Tibial nerve (tissue), 4 donors: Measurements from ENCODE around the gene GPR3.

Source experiments
- EP300 ChIP-seq, 2 donors: sonication (generic); formaldehyde crosslinking; IDR thresholded peaks; one replicate each; pipeline ENCODE4 v1.6.1; 2017; ENCODE audit warnings: antibody characterized with exemption in 2 of 2, mild to moderate bottlenecking in 1 of 2
- POLR2A ChIP-seq, 2 donors: fragments of 450-650 bp; IDR thresholded peaks; one replicate each; pipeline ENCODE4 v1.6.1; 2017; ENCODE audit warnings: antibody characterized with exemption in 2 of 2, mild to moderate bottlenecking in 2 of 2, moderate library complexity in 2 of 2
- TF ChIP-seq, protein P1 (sequence below), 5 experiments: fragments of 200-600 bp in 3 of 5; fragments of 450-650 bp in 2 of 5; sonication (generic) in 3 of 5; IDR thresholded peaks; one replicate each; pipeline ENCODE4 v1.5.1; 2016 to 2019; ENCODE audit warnings: antibody characterized with exemption in 5 of 5, mild to moderate bottlenecking in 3 of 5, moderate library complexity in 2 of 5

DNA sequence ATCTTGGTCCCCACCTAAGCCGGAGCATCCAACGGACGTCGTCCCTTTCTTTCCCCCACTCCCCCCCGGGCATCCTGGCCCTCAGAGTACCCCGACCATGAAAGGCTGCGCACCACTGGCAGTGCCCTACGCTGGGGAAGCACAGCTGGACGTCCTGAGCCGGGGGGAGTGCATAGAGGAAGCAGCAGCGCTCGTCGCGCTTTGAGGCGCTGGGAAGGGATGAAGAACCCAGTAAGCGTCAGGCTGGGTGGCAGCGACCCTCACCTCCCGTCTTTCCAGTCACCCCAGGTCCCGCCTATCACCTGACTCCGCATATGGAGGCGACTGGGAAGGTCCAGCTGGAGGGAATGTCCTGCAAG lies 31.4 kb upstream of the GPR3 start:
- TF ChIP-seq, protein P1, sequence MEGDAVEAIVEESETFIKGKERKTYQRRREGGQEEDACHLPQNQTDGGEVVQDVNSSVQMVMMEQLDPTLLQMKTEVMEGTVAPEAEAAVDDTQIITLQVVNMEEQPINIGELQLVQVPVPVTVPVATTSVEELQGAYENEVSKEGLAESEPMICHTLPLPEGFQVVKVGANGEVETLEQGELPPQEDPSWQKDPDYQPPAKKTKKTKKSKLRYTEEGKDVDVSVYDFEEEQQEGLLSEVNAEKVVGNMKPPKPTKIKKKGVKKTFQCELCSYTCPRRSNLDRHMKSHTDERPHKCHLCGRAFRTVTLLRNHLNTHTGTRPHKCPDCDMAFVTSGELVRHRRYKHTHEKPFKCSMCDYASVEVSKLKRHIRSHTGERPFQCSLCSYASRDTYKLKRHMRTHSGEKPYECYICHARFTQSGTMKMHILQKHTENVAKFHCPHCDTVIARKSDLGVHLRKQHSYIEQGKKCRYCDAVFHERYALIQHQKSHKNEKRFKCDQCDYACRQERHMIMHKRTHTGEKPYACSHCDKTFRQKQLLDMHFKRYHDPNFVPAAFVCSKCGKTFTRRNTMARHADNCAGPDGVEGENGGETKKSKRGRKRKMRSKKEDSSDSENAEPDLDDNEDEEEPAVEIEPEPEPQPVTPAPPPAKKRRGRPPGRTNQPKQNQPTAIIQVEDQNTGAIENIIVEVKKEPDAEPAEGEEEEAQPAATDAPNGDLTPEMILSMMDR (IDR thresholded peaks at IDR 0.05) = no peak
- no peak for TF ChIP-seq POLR2A (IDR thresholded peaks at IDR 0.05)
- no peak for TF ChIP-seq EP300 (IDR thresholded peaks at IDR 0.05)
